Left lobe of liver (tissue), 2 donors: ENCODE data around the gene RNU7-1. TPM values are rescaled to one million over a fixed set of nuclear protein-coding genes. Genes with fewer than 3 reads are reported as not detected.
"Not testable (repeated sequence)": the region's sequence is repeated elsewhere in the genome, so short reads cannot be mapped to it uniquely, and the experiment has no call there.

Experiments
- ATAC-seq: fragments of 200-7000 bp; cut with Tn5 transposase; one replicate; pipeline ENCODE4 v1.9.1; 2020; ENCODE audit warnings: mild to moderate bottlenecking, moderate library complexity
- DNase-seq: peaks from one replicate; pipeline ENCODE4 v3.0.0-alpha.2; 2020; ENCODE audit warnings: low spot score
- total RNA-seq: library from RNA; stranded (reverse); gene quantifications from one replicate; pipeline ENCODE4 v1.2.1, GENCODE V29; 2021
- donor health status: DM: no; HTN: no; CAD: no; lungs with moderate emphysema.
- donor health status: DM: no; HTN: yes; CAD: no.

The RNU7-1 gene
- not detected for total RNA-seq

DNA sequence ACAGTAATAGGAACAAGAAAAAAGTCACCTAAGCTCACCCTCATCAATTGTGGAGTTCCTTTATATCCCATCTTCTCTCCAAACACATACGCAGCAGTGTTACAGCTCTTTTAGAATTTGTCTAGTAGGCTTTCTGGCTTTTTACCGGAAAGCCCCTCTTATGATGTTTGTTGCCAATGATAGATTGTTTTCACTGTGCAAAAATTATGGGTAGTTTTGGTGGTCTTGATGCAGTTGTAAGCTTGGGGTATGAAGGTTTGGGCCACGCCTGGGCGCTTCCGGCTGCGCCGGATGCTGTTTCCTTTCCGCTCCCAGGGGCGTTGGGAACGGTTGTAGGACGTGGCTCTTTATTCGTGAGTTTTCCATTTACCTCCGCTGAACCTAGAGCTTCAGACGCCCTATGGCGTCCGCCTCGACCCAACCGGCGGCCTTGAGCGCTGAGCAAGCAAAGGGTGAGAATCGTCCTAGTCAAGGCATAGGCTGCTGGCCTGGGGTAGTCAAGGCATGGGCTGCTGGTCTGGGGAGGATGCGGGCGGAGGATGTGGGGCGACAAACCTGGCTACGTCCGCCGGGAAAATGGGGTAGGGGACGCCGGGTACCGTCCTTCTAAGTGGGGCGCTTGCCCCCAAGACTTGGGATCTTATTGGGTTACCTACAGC lies at the start of gene RNU7-1, which contains the start of gene C12orf57:
Gene RNU7-1 (plus strand): TSS at position 95 of the 659 bp plus-strand sequence.
Gene C12orf57 (plus strand): TSS at position 301 of the 659 bp plus-strand sequence. CDS start 100 bp downstream, at position 401.
- DNase-seq: peak; percentile 84

DNA sequence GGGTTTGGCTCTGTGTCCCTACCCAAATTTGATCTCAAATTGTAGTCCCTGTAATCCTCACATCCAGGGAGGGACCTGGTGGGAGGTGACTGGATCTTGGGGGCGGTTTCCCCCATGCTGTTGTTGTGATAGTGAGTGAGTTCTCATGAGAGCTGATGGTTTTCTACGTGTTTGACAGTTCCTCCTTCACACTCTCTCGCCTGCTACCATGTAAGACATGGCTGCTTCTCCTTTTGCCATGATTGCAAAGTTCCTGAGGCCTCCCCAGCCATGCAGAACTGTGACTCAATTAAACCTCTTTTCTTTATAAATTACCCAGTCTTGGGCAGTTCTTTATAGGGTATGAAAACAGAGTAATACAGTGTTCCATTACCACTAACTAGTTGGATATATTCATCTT lies 49.3 kb upstream of the RNU7-1 start:
- no peak for DNase-seq
- no peak for ATAC-seq

More for the DNA sequence above, at the start of gene RNU7-1, which contains the start of gene C12orf57:
- peak; percentile 45 for ATAC-seq

- DNase-seq: no peak
- no peak for ATAC-seq
Observed at GRCh38 chr12:6896846-6897435, 46.7 kb upstream of the RNU7-1 start.

- ATAC-seq: no peak
- no peak for DNase-seq
Observed at GRCh38 chr12:6899427-6899826, 44.2 kb upstream of the RNU7-1 start.

DNA sequence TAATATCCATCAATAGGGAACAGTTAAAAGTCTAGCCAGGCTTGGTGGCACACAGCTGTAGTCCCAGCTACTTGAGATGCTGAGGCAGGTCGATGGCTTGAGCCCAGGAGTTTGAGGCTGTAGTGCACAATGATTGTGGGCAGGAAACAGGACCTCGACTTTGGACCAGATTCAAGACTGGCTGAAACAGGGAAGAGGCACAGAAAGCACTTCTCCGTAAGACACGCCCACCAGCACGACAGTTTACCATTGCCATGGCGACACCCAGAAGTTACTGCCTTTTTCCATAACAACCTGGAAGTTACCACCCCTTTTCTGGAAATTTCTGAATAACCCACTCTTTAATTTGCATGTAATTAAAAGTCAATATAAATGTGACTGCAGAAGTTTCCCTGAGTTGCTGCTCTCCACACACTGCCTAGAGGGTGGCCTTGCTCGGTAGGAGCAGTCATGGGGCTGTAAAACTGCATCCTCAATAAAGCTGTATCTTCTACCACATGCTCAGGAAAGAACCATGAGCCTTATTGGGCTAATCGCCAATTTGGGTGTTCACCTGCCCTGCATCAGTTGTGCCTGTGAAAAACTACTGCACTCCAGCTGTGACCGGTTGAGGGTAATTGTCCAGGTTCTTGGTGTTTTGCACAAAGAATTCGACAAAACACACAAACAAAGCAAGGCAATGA lies 43.6 kb upstream of the RNU7-1 start:
- peak; percentile 5 for ATAC-seq
- DNase-seq: no peak

- DNase-seq: no peak
- ATAC-seq: no peak
Observed at GRCh38 chr12:6902448-6902847, 41.2 kb upstream of the RNU7-1 start.

DNA sequence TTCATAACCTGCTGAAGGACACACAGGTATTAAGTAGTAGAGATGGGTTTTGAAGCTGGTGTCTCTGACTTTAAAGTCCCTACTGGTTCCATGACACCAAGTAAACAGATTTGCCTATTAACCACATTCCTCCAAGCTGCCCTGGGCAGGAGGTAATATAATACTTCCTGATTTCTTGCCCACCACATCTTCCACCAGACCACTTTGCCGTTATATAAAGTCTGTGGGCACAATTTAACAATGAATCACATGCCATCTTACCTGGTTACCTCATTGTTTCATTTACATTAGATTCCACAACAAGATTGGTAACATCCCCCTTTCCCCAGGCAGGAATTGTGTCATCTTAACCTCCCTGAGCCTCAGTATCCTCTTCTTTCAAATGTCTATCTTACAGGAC lies 39.9 kb upstream of the RNU7-1 start:
- DNase-seq: no peak

DNA sequence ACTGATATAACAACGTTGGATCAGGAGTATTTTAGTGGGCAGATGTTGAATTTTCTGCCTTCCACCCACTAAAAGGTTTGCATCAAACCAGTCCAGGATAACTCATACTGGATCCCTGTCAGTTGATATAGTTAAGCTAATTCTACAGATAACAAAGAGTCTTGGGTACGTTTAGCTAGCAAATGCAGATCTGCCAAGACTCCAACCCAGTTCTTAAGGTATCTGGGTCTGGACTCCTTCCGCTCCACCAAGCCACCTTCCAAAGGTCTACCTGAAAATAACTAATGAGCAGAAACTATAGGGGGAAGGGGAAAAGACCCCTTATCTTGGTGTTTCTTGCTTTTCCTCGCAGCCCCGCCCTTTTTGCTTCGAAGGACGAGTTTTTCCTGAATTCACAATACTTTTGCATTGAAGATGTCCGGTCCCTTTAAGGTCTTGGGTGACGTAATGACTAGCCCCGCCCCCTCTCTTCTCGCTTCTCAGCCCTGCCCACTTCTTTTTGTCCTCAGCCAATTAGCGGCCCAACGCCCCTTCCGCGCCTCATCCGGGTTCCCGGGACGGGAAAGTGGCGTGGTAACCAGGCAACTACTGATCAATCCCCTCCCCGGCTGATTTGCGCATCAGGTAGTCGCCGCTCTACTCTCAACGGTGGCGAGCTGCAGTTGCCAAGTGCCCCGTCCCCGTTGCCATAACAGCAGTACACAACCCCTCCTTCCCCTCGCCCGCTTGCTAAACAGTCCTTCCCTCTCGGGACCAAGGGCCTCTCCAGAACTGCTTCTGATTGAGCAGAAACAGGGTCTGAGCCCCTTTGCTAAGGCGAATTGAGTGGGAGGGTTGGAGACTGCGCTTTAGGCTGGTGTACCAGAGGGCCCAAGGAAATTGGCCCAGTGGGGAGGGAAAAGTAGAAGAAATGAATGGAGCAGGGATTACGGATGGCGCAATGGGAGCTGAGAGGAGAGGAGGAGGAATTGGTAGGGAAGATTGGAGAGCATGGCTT lies 39.0 kb upstream of the RNU7-1 start, which contains the start of gene LRRC23:
Gene LRRC23 (plus strand): TSS at position 543 of the 997 bp plus-strand sequence. CDS start 812 bp downstream, outside the sequence.
- DNase-seq (peak; percentile 99), ATAC-seq (peak; percentile 97)

More for the DNA sequence above, 39.9 kb upstream of the RNU7-1 start:
- ATAC-seq: no peak

- DNase-seq (no peak), ATAC-seq (no peak)
Observed at GRCh38 chr12:6905414-6906040, 38.1 kb upstream of the RNU7-1 start.

GRCh38 chr12:6908141-6908540 lies 35.5 kb upstream of the RNU7-1 start:
- not testable (repeated sequence) for ATAC-seq, DNase-seq

- DNase-seq (no peak), ATAC-seq (no peak)
Observed at GRCh38 chr12:6909421-6910145, 34.0 kb upstream of the RNU7-1 start.

- ATAC-seq: no peak
- DNase-seq: no peak
Observed at GRCh38 chr12:6912164-6912935, 31.3 kb upstream of the RNU7-1 start.

- ATAC-seq (peak; percentile 73), DNase-seq (no peak)
Observed at GRCh38 chr12:6914246-6914946, 29.2 kb upstream of the RNU7-1 start, which contains the start of gene ENO2. TSS of gene ENO2 (plus strand) at chr12:6914580. CDS start at chr12:6915833, 1,253 bp downstream.

DNA sequence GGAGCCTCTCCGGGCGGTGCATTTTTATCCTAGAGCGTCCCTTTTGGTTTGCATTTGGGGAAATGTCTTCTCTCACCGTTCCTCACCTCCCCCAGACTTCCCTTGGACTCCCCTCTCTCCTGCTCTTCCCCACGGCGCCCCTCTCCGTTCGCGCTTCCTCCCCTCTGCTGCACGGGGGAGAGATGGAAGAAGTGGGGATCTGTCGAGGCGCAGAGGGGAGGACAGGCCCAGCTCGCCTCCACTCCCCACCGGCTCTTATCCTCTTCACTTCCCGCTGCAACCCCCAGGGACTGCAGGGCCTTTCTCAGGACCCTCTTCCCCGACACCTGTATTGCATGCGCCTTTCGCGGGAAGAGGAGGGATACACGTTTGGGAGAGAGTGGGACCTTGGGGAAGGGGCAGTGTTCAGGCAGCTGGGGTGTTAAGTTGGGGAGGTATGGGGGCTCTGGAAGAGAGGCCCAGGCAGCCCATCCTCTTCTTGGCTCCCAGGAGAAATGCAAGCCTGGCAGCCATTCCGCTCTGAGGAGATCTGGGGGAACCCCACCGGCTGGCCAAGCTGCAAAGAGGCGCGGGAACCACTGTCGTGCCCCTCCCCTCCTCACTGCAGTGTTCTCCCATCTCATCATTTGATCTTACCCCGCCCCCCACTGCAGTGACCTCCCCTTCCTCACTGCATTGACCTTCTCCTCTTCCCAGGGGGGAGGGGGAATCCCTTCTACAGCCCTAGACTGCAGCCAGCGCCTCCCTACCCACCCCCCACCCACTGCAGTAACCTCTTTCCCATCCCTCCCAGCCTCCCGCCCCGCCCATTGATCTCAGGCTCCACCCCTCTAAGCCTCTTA lies 28.4 kb upstream of the RNU7-1 start:
- ATAC-seq: peak; percentile 10
- DNase-seq: no peak

- no peak for ATAC-seq
- DNase-seq: no peak
Observed at GRCh38 chr12:6915789-6916285, 27.8 kb upstream of the RNU7-1 start.

DNA sequence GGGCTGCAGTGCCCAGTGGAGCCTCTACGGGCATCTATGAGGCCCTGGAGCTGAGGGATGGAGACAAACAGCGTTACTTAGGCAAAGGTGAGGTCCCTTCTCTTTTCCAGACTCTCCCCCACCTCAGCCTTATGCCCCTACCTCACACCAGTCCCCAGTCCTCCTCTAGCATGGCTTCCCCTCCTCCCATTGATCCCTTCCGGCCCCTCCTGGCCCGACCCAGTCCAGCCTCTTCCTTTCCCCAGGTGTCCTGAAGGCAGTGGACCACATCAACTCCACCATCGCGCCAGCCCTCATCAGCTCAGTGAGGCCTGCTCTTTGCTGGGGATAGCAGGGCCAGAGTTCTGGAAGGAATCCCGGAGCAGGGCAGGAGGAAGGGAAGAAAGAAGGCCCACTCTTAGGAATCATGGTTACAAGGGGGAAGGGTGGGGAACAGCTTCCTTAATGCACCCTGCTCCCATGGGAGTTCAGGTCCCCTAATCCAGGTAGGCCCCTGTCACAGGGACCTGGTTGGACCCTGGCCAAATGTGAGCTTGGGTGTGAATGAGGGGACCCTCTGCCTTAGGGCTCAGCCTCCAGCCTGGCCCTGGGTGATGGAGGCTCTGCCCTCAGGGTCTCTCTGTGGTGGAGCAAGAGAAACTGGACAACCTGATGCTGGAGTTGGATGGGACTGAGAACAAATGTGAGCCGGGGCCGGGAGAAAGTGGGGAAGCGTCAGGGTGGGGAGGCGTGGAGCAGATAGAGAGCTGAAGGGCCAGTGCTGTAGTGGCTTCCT lies 27.0 kb upstream of the RNU7-1 start:
- ATAC-seq (no peak), DNase-seq (no peak)
